KMS-11 (cell line): ENCODE data around the gene CFAP74.

Experiments
- H2AFZ ChIP-seq: fragments of 200-600 bp; sonication (generic); 2 replicates; pipeline ENCODE4 v1.6.1; 2016; ENCODE audit warnings: antibody characterized with exemption, mixed run types, low read depth
- H3K27ac ChIP-seq: fragments of 200-600 bp; sonication (generic); 2 replicates; pipeline ENCODE4 v1.6.1; 2016; ENCODE audit warnings: mild to moderate bottlenecking, mixed run types
- H3K27me3 ChIP-seq: fragments of 200-600 bp; sonication (generic); 2 replicates; pipeline ENCODE4 v1.6.1; 2017; ENCODE audit warnings: mild to moderate bottlenecking, low read depth, mixed run types, moderate library complexity; ENCODE audit not compliant: insufficient read depth
- H3K36me3 ChIP-seq: fragments of 200-600 bp; sonication (generic); 2 replicates; pipeline ENCODE4 v1.6.1; 2017; ENCODE audit warnings: mild to moderate bottlenecking, mixed run types; ENCODE audit not compliant: insufficient read depth
- H3K4me1 ChIP-seq: fragments of 200-600 bp; sonication (generic); 2 replicates; pipeline ENCODE4 v1.6.1; 2016; ENCODE audit warnings: mild to moderate bottlenecking, low read depth, mixed run types; ENCODE audit not compliant: poor library complexity, severe bottlenecking
- H3K4me2 ChIP-seq: fragments of 200-600 bp; sonication (generic); 2 replicates; pipeline ENCODE4 v1.7.0; 2016; ENCODE audit warnings: mild to moderate bottlenecking, mixed run types
- H3K4me3 ChIP-seq: fragments of 200-600 bp; sonication (generic); IDR thresholded peaks from 2 replicates; pipeline ENCODE4 v1.6.1; 2017; ENCODE audit warnings: low read depth, low read length, mixed read lengths; ENCODE audit not compliant: insufficient read depth
- H3K79me2 ChIP-seq: fragments of 200-600 bp; sonication (generic); 2 replicates; pipeline ENCODE4 v1.6.1; 2016; ENCODE audit warnings: low read depth, mixed run types; ENCODE audit not compliant: insufficient read depth
- H3K9ac ChIP-seq: fragments of 200-600 bp; sonication (generic); 2 replicates; pipeline ENCODE4 v1.6.1; 2016; ENCODE audit warnings: mild to moderate bottlenecking, mixed run types
- H4K20me1 ChIP-seq: fragments of 200-600 bp; sonication (generic); 2 replicates; pipeline ENCODE4 v1.6.1; 2016; ENCODE audit warnings: mild to moderate bottlenecking, mixed run types; ENCODE audit not compliant: insufficient read depth
- TF ChIP-seq, protein P1 (sequence below): fragments of 200-600 bp; sonication (generic); conservative IDR thresholded peaks from 2 replicates; pipeline ENCODE4 v1.6.1; 2017; ENCODE audit warnings: low read depth, mild to moderate bottlenecking, antibody characterized with exemption, low read length, moderate library complexity, mixed read lengths

Gene CFAP74

DNA sequence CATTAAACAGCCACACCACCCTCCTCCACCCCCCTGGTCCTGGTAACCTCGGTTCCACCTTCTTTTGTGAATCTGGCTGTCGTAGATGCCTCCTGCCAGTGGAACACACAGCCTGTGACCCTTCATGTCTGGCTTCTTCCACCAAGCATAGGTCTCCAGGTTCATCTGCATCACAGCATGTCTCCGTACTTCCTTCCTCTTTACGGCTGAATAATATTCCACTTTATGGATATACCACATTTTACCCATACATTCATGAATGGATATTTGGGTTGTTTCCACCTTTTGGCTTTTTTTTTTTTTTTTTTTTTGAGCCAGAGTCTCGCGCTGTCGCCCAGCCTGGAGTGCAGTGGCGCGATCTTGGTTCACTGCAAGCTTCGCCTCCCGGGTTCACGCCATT lies 100.4 kb downstream of the CFAP74 start:
- no peak overlapping the region for H3K4me3 ChIP-seq
- TF ChIP-seq, protein P1, sequence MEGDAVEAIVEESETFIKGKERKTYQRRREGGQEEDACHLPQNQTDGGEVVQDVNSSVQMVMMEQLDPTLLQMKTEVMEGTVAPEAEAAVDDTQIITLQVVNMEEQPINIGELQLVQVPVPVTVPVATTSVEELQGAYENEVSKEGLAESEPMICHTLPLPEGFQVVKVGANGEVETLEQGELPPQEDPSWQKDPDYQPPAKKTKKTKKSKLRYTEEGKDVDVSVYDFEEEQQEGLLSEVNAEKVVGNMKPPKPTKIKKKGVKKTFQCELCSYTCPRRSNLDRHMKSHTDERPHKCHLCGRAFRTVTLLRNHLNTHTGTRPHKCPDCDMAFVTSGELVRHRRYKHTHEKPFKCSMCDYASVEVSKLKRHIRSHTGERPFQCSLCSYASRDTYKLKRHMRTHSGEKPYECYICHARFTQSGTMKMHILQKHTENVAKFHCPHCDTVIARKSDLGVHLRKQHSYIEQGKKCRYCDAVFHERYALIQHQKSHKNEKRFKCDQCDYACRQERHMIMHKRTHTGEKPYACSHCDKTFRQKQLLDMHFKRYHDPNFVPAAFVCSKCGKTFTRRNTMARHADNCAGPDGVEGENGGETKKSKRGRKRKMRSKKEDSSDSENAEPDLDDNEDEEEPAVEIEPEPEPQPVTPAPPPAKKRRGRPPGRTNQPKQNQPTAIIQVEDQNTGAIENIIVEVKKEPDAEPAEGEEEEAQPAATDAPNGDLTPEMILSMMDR: no peak
- peaks cover 43% of the 10 kb centered on the region for H3K4me1 ChIP-seq
- H3K9ac ChIP-seq: no peak overlapping the region
- H4K20me1 ChIP-seq: no peaks in the 10 kb centered on the region
- H2AFZ ChIP-seq: no peak overlapping the region
- H3K36me3 ChIP-seq: no peaks in the 10 kb centered on the region
- no peak overlapping the region for H3K27ac ChIP-seq
- H3K4me2 ChIP-seq: no peak overlapping the region
- no peaks in the 10 kb centered on the region for H3K27me3 ChIP-seq
- H3K79me2 ChIP-seq: no peaks in the 10 kb centered on the region; the same call in 1 of the 2 replicates

DNA sequence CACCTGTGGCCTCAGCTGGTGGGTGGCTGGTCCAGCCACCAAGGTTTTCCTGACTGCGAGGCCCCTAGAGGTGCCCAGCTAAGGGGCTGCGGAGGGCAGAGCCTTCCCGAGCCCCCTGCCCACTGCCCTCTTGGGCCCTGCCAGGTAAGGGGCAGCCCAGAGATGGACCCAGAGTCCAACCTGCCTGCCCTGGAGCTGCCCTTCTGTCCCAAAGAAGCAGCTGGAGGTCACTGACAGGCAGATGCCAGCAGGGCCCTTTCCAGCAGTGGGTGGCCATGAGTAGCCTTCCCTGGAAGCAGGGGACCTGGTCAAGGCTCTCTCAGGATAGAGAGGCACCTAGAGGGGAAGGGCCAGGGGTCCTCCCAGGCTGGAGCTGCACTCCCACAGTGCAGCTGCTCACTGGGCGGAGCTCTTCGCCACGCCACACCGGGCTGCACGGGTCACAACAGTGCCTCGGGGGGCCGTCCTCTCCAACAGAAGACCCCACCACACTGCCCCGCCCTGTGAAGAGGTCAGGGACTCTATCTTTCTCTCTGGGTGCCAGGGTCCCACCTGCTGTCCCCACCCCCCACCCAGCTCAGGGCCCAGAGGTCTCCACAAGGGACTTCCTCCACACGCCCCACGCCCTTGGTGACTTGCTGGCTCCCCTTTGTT lies 101.8 kb downstream of the CFAP74 start:
- Histone ChIP-seq H4K20me1 (no peaks in the 10 kb centered on the region), H3K27me3 (no peaks in the 10 kb centered on the region), H3K9ac (no peak overlapping the region), H3K4me2 (no peak overlapping the region), H3K36me3 (no peaks in the 10 kb centered on the region), H3K27ac (no peak overlapping the region), H3K4me1 (peaks cover 43% of the 10 kb centered on the region), H2AFZ (no peak overlapping the region), H3K79me2 (no peaks in the 10 kb centered on the region), H3K4me3 (no peak overlapping the region)
- TF ChIP-seq, protein P1: no peak

DNA sequence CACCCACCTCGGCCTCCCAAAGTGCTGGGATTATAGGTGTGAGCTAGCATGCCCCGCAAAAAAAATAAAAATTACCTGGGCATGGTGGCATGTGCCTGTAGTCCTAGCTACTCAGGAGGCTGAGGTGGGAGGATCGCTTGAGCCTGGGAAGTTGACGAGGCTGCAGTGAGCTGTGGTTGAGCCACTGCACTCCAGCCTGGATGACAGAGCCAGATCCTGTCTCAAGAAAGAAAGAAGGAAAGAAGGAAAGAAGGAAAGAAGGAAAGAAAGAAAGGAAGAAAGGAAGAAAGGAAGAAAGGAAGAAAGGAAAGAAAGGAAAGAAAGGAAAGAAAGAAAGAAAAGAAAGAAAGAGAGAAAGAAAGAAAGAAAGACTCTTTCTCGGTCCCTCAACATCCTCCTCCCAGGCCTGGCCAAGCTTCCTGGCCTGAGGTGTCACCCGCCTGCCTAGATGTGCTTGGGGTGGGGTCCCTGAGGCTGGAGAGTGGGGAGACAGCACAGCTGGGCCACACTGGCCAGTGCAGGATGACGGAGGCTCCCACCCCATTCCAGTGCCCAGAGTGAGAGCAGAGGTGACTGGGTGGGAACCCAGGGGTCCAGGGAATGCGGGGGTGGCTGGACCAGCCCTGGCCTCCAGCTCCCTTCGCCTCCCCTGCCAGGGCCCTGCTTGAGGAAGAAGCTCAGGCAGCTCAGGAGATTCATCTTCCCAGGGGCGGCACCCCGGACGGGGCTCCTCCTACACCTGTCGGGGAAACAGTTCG lies 102.5 kb downstream of the CFAP74 start:
- no peak overlapping the region for H3K4me2 ChIP-seq
- no peak overlapping the region for H3K27ac ChIP-seq
- H3K4me3 ChIP-seq: no peak overlapping the region
- H3K36me3 ChIP-seq: no peaks in the 10 kb centered on the region
- no peak overlapping the region for H2AFZ ChIP-seq
- H3K79me2 ChIP-seq: no peaks in the 10 kb centered on the region
- no peak overlapping the region for H3K9ac ChIP-seq
- peaks cover 43% of the 10 kb centered on the region for H3K4me1 ChIP-seq
- TF ChIP-seq, protein P1: no peak
- no peaks in the 10 kb centered on the region for H4K20me1 ChIP-seq
- no peaks in the 10 kb centered on the region for H3K27me3 ChIP-seq

DNA sequence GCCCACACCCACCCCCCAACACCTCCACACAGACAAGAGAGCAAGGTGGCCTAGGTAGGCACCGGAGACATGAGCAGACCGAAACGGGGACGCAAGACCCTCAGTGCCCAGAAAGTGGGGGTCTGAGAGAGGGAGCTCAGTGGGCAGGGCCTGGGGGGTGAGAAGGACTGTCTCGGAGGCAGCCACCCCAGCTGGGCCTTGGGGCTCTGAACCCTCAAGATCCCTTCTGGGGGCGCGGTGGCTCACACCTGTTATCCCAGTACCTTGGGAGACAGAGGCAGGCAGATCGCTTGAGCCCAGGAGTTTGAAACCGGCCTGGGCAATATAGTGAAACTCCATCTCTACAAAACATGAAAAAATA lies 103.6 kb downstream of the CFAP74 start:
- no peak overlapping the region for H3K9ac ChIP-seq
- no peak overlapping the region for H3K4me2 ChIP-seq

More for the DNA sequence above, 103.6 kb downstream of the CFAP74 start:
- TF ChIP-seq, protein P1: no peak
- Histone ChIP-seq H3K36me3 (no peaks in the 10 kb centered on the region), H3K27ac (no peak overlapping the region), H3K4me3 (no peak overlapping the region), H3K4me1 (peaks cover 48% of the 10 kb centered on the region), H3K79me2 (no peaks in the 10 kb centered on the region), H4K20me1 (no peaks in the 10 kb centered on the region), H3K27me3 (no peaks in the 10 kb centered on the region), H2AFZ (no peak overlapping the region)
